HepG2 (cell line): ENCODE data around the gene CLEC14A.

ENCODE experiments used
- CTCF ChIP-seq: sonication (generic); formaldehyde crosslinking; IDR thresholded peaks from 2 replicates; pipeline ENCODE4 v1.5.0; 2020; ENCODE audit warnings: mild to moderate bottlenecking, missing genetic modification reagents, moderate library complexity
- HHEX ChIP-seq: IDR thresholded peaks from 2 replicates; pipeline ENCODE4 v1.6.1; 2016; ENCODE audit warnings: control low read depth
- NR2C2 ChIP-seq: sonication (generic); formaldehyde crosslinking; IDR thresholded peaks from 2 replicates; pipeline ENCODE4 v1.4.0; 2020; ENCODE audit warnings: missing genetic modification reagents, mild to moderate bottlenecking, moderate library complexity, borderline replicate concordance

- no peak for TF ChIP-seq NR2C2 (CRISPR knock-in tag)
- no peak for TF ChIP-seq CTCF (CRISPR knock-in tag)
- no peak for TF ChIP-seq HHEX (CRISPR knock-in tag)
Observed at GRCh38 chr14:38204719-38205115, 51.2 kb downstream of the CLEC14A start.
